HG02870 (cell line): ENCODE results near the gene TTLL11.

ENCODE experiments used
- ATAC-seq: cut with Tn5 transposase; IDR thresholded peaks from one replicate; pipeline ENCODE4 v1.9.1; 2021; ENCODE audit warnings: mild to moderate bottlenecking, moderate library complexity; ENCODE audit not compliant: unreplicated experiment

Gene TTLL11, protein sequence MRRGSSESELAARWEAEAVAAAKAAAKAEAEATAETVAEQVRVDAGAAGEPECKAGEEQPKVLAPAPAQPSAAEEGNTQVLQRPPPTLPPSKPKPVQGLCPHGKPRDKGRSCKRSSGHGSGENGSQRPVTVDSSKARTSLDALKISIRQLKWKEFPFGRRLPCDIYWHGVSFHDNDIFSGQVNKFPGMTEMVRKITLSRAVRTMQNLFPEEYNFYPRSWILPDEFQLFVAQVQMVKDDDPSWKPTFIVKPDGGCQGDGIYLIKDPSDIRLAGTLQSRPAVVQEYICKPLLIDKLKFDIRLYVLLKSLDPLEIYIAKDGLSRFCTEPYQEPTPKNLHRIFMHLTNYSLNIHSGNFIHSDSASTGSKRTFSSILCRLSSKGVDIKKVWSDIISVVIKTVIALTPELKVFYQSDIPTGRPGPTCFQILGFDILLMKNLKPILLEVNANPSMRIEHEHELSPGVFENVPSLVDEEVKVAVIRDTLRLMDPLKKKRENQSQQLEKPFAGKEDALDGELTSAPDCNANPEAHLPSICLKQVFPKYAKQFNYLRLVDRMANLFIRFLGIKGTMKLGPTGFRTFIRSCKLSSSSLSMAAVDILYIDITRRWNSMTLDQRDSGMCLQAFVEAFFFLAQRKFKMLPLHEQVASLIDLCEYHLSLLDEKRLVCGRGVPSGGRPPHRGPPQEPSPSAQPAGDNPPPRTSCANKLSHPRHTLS

DNA sequence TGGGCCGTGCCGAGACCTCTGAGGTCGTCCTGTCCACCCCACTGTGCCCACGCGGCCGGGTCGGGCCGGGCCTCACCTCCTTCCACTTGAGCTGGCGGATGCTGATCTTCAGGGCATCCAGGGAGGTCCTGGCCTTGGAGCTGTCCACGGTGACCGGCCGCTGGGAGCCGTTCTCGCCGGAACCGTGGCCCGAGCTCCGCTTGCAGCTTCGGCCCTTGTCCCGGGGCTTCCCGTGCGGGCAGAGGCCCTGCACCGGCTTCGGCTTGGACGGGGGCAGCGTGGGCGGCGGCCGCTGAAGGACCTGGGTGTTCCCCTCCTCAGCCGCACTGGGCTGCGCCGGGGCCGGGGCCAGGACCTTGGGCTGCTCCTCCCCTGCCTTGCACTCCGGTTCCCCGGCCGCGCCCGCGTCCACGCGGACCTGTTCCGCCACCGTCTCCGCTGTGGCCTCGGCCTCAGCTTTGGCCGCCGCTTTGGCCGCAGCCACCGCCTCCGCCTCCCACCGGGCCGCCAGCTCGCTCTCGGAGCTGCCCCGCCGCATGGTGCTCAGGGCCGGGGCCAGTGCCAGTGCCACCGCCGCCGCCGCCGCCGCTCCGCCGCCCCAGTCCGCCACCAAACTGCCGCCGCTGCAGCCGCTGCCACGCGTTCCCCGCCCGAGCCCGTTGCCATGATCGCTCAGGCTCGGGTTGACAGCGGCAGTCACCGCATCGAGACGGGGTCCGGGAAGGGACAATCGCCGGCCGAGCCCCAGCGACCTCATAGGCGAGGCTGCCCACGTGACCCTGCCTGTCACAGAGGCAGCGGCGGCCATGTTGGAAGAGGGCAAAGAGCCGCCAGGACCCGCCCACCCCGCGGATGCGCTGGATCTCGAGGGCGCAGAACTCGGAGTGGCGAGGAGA lies at the start of gene TTLL11:
TTLL11 (minus strand) TSS at position 698 of the 896 bp plus-strand sequence; CDS start at position 538, 160 bp downstream.
- peak; percentile 89 for ATAC-seq

DNA sequence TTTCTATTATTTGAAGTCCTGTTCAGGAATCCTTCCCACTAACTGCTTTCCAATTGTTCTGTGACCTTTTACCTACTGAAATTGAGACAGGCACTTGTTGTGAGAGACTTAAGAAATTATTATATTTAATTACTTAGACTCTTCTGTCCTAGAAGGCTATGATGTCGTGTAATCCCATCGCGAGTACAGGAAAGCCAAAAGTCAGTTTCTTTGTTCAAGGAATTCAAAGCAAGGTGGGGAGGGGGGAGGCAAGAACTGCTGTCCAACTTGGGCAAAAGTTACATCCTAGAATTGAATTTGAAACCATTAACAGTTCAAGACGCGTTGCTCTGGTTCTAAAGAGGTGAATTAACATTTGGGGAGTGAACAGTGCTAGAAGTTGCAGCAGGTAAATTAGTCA lies 48.6 kb upstream of the TTLL11 start:
- ATAC-seq = no peak

DNA sequence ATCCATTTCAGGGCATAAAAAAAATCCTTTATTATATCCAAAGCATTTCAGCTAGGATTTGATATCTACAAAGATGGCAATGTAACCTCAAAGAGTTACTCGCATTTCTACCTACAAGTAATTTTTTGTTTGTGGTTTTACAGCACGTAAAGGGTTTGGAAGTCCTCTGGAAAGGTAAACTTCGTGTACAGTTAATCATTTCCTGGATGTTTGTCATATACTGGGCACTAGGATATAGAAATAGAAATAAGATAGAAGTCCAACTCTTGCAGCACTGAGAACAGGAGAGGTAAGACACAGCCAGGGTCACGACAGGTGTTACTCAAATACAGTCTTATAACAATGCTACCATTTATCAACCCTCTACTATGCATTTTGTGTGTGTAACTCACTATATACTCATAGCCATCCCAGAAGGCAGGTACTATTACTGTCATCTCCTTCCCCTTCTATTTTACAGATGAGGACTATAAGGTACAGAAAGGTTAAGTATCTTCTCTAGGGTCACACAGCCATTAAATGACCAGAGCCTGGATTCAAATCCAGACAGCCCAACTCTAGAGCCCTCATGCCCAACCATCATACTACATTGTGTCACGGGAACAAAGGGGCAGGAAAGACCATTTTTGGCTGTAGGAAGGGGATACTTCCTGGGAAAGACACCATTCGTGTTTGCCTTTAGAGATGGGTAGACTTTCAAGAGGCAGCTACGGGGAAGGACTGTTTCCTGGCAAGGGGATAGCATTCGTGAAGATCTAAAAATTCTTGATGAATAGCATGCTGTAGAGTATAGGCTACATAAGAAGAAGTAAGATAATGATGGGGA lies 47.5 kb upstream of the TTLL11 start:
- ATAC-seq = no peak

DNA sequence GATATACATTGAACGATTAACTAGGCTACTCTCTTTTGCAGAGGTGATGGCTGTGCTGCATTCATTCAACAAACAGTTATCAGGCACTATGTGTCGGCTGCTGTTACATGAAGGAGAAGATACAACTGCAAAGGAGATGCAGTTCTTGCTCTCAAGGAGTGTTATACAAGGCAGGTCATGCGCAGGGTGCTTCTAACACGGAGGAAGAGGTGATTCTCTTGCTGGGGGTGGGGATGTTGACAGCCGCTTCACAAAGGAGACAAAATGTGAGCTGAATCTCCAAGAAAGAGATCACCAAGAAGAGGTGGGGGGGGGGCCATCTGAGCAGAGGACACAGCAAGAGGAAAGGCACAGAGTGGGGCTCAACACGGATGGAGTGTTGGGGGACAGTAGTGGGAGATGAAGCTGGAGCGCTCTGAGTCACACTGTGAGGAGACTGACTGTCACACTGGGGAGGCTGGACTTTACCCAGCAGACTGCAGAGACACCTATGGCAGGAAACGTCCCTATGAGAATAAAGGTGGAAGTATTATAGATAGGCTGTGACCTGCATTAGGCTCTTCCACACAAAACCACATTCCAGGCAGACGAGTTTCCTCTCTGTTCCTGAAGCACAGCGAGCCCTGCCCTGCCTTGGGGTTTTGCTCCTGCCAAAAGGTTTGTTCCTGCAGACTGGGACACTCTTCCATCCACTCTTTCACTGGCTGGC lies 45.6 kb upstream of the TTLL11 start:
- ATAC-seq = no peak

DNA sequence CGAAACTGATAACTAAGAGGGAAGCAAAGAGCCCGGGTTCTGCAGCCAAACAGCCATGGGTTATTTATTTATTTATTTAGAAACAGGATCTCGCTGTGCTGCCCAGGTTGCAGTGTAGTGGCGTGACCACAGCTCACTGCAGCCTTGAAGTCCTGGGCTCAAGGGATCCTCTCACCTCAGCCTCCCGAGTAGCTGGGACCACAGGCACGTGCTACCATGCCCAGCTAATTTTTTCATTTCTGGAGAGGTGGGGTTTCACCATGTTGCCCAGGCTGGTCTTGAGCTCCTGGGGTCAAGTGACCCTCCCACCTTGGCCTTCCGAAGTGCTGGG lies 42.4 kb upstream of the TTLL11 start:
- no peak for ATAC-seq

DNA sequence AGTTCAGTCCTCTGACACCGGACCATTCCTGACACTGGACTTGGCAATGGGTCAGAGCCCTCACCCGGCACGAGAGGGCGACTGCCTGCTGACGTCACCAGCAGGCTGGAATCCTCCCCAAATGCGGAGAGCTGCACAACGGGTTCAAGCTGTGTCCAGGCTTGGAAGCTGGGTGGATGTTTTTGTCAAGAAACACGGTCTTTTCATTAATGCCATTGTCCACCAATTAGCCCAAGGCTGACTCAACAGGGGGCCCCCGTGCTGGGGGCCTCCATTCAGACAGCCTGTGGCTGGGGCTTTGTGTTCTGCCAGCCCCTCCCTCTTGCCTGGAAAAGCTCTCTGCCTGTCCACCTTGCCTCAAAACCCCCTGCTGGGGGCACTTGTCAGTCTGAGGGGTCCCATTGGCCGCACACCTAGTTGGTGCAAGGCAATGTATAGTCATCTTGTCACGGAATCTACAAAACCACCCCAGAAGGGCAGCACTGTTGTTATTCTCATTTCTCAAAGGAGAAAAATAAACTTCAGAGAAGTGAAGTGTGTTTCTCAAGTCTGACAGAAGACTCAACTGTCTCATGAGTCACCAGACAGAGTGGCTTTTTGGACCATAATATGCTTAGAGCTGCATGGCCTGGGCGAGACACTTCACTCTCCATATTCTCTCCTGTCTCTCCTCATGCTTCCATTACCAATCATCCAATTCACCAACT lies 41.9 kb upstream of the TTLL11 start:
- no peak for ATAC-seq

DNA sequence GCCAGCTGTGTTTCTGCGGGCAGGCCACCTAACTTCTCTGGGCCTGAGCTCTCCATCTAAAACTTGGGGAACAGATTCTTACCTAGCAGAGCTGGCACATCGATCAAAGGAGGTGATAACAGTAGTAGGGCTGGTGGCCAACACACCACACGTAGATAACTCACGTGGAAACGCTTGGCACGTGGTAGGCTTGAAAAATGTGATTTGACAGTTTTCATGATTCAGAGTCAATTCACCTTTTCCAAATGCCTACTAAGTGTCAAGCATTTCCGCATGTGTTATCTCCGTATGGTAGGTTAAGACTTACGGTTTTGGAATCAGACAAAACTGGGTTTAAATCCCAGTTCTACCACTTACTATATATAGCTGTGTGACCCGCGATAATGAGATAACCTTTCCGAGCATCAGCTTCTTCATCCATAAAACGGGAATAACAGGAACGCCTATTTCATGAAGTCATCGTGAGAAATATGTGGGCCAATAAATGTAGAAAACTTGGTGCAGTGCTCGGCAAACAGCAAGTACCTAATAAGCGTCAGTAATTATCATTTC lies 41.0 kb upstream of the TTLL11 start:
- ATAC-seq = no peak

DNA sequence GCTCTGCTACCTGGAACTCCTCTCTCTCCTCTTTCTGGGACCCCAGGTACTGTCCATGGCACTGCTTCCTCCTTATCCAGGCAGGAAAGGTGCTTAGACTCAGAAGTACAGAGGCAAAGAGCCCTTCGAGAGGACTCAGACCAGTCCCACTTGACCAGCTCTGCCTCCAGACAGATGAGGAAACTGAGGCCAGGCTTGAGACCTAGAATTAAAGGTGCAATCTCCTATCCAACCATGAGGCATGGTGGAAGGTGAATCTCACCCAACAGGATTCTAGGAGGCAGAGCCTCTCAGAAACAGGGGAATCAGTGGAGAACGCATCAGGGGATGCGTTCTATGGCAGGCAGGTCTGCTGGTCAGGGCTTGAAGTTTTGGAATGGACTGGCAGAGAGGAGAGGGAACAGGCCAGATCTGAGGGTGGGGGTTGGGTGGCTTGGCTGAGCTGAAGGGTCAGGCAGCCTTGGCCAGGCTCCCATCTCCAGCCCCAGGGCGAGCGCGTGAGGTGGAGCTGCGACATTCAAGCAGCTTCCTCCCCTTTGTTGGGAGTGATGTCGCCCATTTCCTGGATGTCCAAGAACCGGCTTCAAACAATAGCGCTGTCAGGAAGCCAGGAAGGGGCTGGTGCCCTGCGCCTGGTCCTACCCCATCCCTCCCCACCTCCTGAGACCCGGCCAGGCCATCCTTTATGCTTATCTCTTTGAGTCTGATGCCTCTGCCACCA lies 40.3 kb upstream of the TTLL11 start:
- ATAC-seq = no peak

DNA sequence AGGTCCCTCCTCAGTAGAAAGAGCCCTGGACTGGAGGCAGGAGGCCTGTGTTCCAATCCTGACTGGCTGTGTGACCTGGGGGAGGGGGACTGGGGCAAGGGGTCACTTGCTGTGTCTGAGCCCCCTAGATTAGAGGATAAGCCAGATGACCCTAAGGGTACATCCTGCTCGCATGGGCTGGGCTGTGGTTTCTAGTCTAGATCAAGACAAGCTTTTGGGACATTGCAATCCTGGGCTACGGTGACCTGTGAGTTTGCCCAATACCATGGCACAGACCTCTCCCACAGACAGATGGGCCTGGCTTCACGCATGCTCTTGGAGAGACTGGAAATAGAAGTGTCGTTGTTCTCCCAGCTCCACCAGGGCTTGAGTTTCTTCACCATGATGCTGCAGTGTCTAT lies 39.4 kb upstream of the TTLL11 start:
- ATAC-seq = no peak

DNA sequence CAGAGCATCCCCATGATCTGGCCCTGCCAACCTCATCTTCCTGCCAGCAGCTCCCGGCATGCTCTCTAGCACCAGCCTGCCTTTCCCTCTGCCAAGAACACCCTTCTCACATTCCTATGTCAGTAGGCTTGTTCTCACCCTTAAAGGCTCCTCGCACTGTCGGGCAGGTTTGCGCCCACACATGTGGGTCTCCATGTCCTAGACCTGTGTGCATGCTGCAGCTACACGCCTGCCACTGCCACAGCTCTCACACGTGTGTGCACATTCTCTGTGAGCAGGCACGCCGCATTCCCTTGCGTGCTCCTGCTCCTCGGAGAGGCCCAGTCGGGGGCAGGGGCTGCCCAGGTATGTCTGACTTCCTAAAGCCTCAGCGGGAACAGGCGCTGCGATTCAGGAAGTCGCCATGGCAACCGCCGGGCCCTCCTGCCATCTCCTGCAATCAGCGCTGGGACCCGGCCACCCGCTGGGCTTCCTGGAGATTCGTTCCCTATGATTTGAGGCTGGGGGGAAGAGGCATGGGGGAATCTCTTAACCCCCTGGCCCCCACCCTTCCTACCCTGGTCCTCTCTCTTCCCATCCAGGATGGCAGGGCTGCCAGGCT lies 38.4 kb upstream of the TTLL11 start:
- ATAC-seq = no peak

DNA sequence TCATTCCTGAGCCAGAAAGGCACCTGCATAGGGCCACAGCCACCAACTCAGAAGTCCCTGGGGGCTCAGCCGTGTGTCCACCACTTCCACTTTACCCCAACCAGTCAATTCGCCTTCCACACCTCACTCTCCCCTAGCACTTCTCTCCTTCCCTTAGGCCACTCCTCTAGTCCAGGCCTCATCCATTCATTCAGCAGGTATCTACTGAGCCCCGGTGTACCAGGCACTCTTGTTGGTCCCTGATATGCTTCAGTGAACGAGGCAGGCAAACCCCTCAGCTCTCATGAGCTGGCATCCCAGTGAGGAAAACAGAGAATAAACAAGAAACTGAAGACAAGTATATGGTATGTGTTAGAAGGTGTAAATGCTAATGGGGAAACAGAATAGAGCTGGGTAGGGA lies 37.7 kb upstream of the TTLL11 start:
- no peak for ATAC-seq

DNA sequence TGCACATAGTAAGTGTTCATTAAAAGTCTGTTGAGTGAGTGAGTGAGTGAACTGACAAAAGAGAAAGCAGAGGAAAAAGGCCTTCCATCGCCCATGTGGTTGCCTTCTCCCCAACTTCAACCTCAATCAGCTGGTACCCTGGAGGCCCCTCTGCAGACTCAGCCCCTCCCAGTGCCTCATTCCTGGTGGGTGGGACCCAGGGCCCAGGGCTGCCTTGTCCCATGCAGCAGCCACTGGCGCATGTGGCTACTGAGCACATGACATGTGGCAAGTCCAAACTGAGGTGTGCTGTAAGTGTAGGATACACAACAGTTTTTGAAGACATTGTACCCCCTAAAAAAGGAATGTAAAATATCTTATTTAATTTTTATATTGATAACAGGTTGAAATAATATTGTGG lies 36.9 kb upstream of the TTLL11 start:
- no peak for ATAC-seq

DNA sequence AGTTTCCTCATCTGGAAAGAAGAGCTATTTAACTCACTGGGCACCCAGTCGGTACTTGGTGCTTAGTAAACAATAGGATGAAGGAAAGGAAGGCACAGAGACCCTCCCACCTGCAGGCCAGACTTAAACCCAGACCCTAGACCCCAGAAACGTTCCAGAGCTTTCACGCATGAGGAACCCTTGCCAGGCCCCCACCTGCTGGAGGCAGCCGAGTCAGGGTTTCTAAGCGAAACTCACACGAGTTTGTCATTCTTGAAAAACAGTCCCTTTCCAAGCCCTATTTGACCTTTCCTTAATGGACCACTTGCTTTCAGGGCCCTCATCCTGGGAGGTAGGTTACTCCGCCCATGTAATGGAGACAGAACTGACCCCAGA lies 35.8 kb upstream of the TTLL11 start:
- ATAC-seq = no peak

DNA sequence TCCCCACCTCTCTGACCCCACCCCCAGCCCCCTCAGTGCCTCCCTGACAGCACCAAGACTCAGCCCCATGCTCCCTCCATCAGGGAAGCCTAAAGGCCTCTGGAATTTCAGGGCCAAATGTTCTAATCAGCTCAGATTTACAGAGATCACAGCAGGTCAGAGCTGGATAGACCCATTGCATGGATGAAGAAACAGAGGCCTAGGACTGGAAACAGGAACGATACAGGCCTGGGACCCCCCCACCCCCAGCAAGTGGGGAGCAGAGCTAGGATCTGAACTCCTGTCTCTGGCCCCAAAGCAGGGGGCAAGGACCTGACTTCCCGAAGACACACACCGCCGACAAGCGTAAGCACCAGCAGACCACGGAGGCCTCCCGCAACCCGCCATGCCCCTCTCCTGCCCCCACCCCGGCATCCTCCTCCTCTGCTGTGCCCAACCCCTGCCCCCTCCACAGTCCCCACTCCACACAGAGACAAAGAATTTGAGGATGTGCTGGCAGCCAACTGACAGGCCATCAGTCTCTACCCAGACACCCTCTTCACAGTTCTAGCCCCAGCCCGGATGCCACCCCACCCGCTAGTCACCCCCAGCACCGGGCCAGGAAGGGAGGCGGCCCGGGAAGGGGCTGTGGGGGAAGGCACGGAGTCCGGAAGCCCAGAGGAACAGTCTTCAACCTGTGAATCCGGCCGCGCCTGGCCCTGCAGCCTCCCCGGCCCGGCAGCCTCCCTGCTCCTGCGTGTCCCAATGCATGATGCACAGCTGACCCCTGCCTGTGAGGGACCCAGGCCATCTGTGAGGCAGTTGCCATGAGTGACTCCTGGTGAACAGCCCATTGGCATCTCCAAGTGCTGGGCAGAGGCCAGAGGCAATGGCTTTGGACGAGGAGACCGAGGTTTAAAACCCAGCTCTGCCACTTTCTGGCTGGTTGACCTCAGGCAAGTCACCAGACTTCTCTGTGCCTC lies 35.2 kb upstream of the TTLL11 start:
- ATAC-seq = no peak

DNA sequence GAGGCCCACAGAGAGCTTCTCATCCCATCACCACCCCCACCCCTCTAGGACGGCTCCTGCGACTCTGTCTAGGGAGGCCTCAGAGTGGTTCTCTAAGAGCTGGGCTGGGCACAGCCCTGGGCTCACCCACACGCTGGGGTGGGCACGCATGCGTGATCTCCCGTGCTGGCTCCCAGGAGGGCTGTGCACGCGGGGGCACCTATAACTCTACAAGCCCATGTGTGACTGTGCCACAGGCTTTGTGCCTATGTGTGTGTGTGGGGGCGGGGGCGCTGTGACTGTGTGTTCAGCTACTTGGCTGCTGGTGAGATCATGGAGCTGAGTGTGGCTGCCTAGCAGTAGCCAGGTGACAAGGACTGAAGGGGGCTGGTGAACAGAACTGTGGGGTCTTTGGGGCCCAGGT lies 34.3 kb upstream of the TTLL11 start:
- no peak for ATAC-seq

DNA sequence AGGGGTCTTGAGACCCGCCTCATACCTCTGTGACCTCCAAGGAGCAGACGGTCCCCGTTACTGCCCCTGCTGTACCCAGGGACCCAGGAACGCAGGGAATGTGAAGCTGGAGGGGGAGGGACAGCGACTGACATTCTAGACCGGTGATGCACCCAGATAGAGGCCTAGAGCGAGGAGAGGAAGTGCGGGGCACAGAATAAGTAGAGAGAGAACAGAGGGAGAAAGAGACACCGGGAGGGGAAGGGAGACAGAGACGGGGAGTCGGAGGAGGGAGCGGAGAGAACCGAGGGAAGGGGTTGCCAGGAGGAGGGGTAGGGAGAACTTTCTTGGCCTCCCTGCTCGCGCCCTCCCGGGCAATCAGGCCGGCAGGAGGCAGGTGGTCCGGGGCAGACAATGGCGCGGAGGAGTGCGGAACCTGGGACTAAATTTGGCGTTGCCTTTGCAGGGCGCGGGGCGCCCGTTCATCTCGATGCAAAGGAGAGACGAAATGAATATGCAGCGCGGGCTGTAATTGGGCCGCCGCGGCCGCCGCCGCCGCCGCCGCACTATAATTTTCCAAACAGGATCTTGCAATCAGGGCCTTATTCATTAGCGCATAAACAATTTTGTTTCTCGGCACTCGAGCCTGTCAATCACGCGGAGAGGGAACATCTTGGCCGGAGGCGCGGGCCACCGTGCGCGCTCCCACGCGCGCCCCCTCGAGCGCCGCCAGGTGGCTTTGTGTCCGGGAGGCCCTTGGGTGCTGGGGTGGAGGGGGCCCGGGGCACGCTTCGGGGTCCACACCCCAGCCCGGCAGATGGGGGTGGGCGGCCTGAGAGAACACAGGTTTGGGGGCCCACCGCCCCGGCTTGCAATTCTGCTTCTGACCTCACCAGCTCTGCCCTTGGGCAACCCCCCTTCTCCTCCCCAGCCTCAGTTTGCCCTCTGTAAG lies 33.5 kb upstream of the TTLL11 start:
- no peak for ATAC-seq
